ENCODE measurements around the gene ILDR1. TPM values are rescaled to one million over a fixed set of nuclear protein-coding genes. Genes with fewer than 3 reads are reported as not detected.

Gene ILDR1
- total RNA-seq, 4 donors from 2014 or later: not detected

DNA sequence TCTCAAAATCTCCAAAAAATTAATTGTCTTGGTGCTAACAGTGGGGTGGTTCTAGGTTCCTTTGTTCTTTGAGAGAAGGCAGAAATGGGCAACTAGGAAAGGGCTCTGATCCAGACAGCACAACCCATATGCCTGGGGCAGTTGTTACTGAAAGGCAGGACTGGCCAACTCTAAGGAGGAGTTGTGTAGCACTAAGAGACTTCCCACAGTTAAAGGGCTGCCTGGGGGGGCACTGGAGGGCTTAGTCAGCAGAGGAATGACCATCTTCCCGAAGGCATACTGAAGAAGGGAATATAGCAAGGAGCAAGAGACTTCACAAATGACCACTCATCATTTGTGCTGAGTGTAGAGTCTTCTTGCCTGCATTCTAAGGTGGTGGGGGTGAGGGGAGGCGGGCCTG, 15.8 kb downstream of the ILDR1 start:
- DNase-seq (ENCODE audit: low spot score): no peak
- ATAC-seq (ENCODE audit: low FRiP score): no peak
- TF ChIP-seq, protein P1, sequence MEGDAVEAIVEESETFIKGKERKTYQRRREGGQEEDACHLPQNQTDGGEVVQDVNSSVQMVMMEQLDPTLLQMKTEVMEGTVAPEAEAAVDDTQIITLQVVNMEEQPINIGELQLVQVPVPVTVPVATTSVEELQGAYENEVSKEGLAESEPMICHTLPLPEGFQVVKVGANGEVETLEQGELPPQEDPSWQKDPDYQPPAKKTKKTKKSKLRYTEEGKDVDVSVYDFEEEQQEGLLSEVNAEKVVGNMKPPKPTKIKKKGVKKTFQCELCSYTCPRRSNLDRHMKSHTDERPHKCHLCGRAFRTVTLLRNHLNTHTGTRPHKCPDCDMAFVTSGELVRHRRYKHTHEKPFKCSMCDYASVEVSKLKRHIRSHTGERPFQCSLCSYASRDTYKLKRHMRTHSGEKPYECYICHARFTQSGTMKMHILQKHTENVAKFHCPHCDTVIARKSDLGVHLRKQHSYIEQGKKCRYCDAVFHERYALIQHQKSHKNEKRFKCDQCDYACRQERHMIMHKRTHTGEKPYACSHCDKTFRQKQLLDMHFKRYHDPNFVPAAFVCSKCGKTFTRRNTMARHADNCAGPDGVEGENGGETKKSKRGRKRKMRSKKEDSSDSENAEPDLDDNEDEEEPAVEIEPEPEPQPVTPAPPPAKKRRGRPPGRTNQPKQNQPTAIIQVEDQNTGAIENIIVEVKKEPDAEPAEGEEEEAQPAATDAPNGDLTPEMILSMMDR (IDR thresholded peaks at IDR 0.05): no peak

DNA sequence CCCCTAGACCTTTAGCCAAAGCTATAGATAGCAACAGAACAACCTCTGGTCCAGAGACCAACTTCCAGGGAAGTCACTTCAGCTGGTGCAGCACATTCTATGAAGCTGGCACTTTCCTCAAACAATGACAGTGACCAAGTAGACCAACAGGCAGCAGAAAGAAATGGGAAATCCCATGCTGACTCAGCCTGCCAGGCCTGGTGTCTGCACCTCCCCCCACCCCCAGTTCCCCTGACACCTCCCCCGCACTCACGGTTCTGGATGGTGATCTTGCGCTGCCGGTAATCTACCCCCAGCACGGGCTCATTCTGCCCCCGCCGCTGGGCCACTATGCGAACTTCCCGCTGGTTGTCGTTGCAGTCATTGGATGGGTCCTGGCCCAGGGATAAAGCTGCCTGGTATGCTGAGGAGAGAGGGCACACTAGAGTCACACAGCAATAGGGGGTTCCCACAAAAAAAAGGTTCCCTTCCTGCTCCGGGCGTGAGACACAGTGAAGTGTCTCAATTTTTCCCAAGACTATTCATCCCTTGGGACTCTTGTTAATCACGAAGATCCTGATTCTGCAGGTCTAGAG, 17.0 kb downstream of the ILDR1 start:
- DNase-seq (ENCODE audit: low spot score) (no peak), ATAC-seq (ENCODE audit: low FRiP score) (no peak)
- TF ChIP-seq, protein P1 (IDR thresholded peaks at IDR 0.05): no peak

DNA sequence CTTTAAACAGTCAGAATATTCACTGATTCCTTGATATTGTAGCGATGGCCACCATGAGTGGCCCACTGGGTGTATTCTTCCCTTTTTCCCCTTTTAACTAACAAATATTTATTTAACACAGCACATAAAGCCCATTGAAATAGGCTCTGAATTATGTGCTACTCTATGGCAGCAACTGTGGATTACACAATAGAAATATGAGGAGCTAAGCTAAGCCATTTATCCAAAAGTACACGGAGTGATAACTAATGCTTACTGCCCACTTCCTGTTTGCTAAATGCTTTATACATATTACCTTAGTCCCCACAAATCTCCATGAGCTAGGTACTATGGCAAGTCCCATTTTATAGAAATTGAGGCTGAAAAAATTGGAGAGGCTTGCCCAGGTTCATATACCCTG, 17.9 kb downstream of the ILDR1 start:
- ATAC-seq (ENCODE audit: low FRiP score): no peak
- TF ChIP-seq, protein P1 (IDR thresholded peaks at IDR 0.05): no peak

DNA sequence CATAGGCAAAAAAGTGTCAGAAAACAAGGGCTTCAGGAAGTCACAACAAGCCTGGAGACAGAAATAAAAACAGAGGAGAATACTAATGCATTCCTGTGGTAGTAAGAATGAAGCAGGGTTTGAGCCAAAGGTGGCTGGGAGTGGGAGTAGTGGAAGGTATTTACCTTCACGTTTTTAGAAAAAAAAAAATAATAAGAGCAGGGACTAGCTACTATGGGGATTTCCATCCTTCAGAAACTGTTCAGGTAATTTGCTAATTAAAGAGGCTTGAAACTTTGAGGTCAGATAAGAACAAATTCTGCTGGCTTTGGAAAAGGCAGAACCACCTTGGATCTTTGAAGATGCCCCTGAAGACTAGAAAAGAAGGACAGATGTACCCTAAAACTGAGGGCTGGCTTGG, 18.4 kb downstream of the ILDR1 start:
- TF ChIP-seq, protein P1 (IDR thresholded peaks at IDR 0.05): no peak
- ATAC-seq (ENCODE audit: low FRiP score) (no peak), DNase-seq (ENCODE audit: low spot score) (no peak)

More for the DNA sequence above, 17.9 kb downstream of the ILDR1 start:
- DNase-seq (ENCODE audit: low spot score): no peak

DNA sequence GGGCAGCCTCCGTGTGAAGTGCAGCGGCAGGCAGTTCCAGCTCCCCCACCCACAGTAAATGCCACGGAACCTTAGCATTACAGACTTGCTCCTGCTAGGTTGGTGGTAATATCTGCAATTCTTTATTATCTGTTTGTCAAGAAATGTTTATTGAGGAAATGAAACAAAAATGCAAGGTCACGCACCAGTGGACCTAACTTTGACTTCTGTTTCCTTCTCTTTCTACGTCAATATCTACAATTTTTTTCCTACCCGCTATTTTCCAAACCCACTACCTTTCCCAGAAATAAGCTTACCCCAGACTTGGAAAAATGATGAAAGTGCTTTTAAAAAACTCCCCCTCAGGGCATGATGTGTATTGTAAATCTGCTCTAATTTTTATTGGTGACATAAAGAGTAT, 18.9 kb downstream of the ILDR1 start:
- no peak for DNase-seq (ENCODE audit: low spot score)
- no peak for ATAC-seq (ENCODE audit: low FRiP score)
- TF ChIP-seq, protein P1 (IDR thresholded peaks at IDR 0.05): no peak

DNA sequence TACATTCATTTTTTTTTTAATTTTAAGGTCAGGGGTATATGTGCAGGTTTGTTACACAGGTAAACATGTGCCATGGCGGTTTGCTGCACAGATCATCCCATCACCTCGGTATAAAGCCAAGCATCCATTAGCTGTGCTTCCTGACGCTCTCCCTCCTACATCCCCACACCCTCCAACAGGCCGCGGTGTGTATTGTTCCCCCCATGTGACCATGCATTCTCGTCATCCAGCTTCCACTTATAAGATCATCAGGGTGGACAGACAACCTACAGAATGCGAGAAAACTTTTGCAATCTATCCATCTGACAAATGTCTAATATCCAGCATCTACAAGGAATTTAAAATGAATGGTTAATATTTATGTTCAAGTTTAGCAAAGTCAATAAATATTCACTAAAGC, 19.4 kb downstream of the ILDR1 start:
- no peak for DNase-seq (ENCODE audit: low spot score)
- TF ChIP-seq, protein P1 (IDR thresholded peaks at IDR 0.05): no peak
- ATAC-seq (ENCODE audit: low FRiP score): no peak

DNA sequence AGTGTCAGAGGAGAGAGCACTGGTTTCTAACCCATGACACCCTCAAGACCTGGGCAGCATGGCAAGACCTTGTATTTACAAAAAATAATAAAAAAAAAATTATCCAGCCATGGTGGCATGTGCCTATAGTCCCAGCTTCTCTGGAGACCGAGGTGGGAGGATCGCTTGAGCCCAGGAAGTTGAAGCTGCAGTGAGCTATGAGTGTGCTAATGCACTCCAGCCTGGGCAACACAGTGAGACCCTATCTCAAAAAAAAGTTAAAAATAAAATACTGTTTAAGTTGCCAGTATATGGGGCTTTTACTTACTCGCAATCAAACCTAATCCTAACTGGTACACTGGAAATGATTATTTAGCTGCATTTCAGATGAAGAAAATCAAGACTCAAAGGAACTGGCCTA, 20.2 kb downstream of the ILDR1 start:
- ATAC-seq (ENCODE audit: low FRiP score): no peak
- no peak for DNase-seq (ENCODE audit: low spot score)
- TF ChIP-seq, protein P1 (IDR thresholded peaks at IDR 0.05): no peak

All from omental fat pad (tissue), 4 donors.